Right lobe of liver (tissue), 4 donors: ENCODE measurements around the gene HIP1.
"Not testable (repeated sequence)": the region's sequence is repeated elsewhere in the genome, so short reads cannot be mapped to it uniquely, and the experiment has no call there.

Experiments
- CTCF ChIP-seq, 4 donors: fragments of 200-600 bp in 3 of 4; fragments of 450-650 bp in 1 of 4; IDR thresholded peaks; one replicate each; pipeline versions ENCODE4 v1.5.1 to v1.8.0; 2016 to 2022; ENCODE audit warnings: antibody characterized with exemption in 4 of 4, mild to moderate bottlenecking in 2 of 4
- POLR2A ChIP-seq: fragments of 450-650 bp; IDR thresholded peaks from one replicate; pipeline ENCODE4 v1.6.1; 2017; ENCODE audit warnings: antibody characterized with exemption, mild to moderate bottlenecking
- donor health status: DM: no; HTN: no; CAD: no.
- donor health status: DM: no; HTN: no; CAD: no.
- donor health status: DM: no; HTN: yes; CAD: no.

DNA sequence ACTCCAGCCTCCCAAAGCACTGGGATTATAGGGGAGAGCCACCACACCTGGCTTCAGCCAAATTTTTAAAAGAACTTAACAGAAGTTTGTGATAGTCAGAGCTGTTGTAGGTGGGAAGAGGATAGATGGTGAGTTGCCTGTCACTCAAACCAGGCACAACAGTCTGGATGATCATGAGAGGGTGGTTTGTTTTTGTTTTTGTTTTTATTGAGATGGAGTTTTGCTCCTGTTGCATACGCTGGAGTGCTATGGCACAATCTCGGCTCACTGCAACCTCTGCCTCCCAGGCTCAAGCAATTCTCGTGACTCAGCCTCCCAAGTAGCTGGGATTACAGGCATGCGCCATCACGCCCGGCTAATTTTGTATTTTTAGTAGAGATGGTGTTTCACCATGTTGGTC, 35.2 kb upstream of the HIP1 start:
- not testable (repeated sequence) for TF ChIP-seq CTCF (IDR thresholded peaks at IDR 0.05); POLR2A
